HUES48 (cell line): ENCODE results near the gene RABGAP1.

Experiments
- H3K27ac ChIP-seq: one replicate; pipeline ENCODE4 v1.7.0; 2013; ENCODE audit warnings: low read depth, low read length, inconsistent platforms
- H3K27me3 ChIP-seq: 2 replicates; pipeline ENCODE4 v1.6.1; 2013; ENCODE audit warnings: mild to moderate bottlenecking, low read length; ENCODE audit not compliant: control insufficient read depth, insufficient read depth
- H3K36me3 ChIP-seq: 2 replicates; pipeline ENCODE4 v1.6.1; 2013; ENCODE audit warnings: low read length; ENCODE audit not compliant: control insufficient read depth, insufficient read depth
- H3K4me1 ChIP-seq: 2 replicates; pipeline ENCODE4 v1.6.1; 2013; ENCODE audit warnings: mild to moderate bottlenecking, low read length; ENCODE audit not compliant: control insufficient read depth, insufficient read depth
- H3K4me3 ChIP-seq: 2 replicates; pipeline ENCODE4 v1.5.1; 2013; ENCODE audit warnings: mild to moderate bottlenecking, low read depth, low read length
- H3K9ac ChIP-seq: 2 replicates; pipeline ENCODE4 v1.6.1; 2013; ENCODE audit warnings: mild to moderate bottlenecking, low read depth, low read length, moderate library complexity
- H3K9me3 ChIP-seq: 2 replicates; pipeline ENCODE4 v1.6.1; 2013; ENCODE audit warnings: low read length; ENCODE audit not compliant: control insufficient read depth, insufficient read depth

RABGAP1 gene

DNA sequence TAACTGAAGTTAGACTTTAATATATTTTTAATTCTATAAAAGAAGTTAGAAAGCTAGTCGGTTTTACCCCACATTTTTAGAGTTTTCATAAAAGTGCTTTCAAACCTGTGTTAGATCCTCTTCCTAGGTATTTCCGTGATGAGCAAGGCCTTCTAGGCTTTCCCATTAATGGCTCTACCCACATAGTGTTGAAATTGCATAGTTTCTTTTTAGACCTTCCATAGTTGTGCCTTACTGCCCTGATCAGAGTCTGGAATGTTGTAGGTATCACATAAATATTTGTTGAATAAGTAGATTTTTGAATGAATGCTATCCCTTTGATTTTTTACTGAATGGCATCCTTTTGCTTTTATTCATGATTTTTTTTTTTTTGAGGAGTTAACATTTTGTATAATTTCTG, 47.3 kb downstream of the RABGAP1 start:
- Histone ChIP-seq H3K4me3 (no peak overlapping the region), H3K9me3 (no peaks in the 10 kb centered on the region), H3K36me3 (peaks cover 77% of the 10 kb centered on the region), H3K27me3 (no peaks in the 10 kb centered on the region), H3K27ac (no peak overlapping the region), H3K4me1 (no peaks in the 10 kb centered on the region), H3K9ac (no peak overlapping the region)

DNA sequence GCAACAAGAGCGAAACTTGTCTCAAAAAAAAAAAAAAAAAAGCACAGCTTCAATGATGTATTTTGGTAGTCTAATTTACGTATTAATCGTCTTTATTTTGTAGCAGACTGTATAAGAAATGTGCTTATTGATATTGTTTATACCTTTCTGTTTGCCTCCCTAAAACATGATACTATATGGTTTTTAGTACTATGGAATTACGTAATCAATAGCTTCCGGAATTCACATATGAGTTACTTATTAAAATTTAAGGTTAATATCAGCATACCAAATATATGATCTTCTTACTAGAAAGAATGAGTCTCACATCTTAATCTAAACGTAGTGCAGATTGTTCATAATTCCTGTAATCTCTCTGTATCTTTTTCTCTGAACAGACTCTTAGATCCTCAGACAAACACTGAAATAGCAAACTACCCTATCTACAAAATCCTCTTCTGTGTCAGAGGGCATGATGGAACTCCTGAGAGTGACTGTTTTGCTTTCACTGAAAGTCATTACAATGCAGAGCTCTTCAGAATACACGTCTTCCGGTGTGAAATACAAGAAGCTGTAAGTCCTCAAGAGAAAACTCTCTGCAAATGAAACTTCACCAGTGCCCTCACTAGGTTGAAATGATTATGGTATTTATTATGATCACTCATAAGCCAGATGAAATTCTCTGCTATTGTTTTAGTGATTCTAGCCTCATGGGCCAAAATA, 48.3 kb downstream of the RABGAP1 start:
- peaks cover 76% of the 10 kb centered on the region for H3K36me3 ChIP-seq

DNA sequence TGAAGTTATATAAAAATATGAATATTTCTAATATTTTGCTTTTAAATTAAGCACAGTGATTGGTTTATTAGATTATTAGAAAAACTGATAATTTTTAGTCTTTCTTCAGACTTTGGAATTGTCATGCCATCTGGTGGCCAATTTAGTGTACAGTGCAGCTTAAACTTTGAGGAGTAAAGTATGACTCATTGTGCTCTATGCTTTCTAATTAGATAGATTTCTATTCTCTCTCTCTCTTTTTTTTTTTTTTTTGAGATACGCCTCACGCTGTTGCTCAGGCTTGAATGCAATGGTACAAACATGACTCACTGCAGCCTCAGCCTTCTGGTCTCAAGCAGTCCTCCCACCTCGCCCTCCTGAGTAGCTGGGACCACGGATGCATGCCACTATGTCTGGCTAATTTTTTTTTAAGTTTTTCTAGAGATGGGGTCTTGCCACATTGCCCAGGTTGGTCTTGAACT, 50.6 kb downstream of the RABGAP1 start:
- Histone ChIP-seq H3K27ac (no peak overlapping the region), H3K9ac (no peak overlapping the region), H3K9me3 (no peaks in the 10 kb centered on the region), H3K4me3 (no peak overlapping the region), H3K4me1 (no peaks in the 10 kb centered on the region), H3K27me3 (no peaks in the 10 kb centered on the region), H3K36me3 (peaks cover 72% of the 10 kb centered on the region)

More for the DNA sequence above, 48.3 kb downstream of the RABGAP1 start:
- no peaks in the 10 kb centered on the region for H3K27me3 ChIP-seq
- no peak overlapping the region for H3K9ac ChIP-seq
- no peak overlapping the region for H3K27ac ChIP-seq
- H3K4me1 ChIP-seq: no peaks in the 10 kb centered on the region
- no peak overlapping the region for H3K4me3 ChIP-seq
- no peaks in the 10 kb centered on the region for H3K9me3 ChIP-seq

DNA sequence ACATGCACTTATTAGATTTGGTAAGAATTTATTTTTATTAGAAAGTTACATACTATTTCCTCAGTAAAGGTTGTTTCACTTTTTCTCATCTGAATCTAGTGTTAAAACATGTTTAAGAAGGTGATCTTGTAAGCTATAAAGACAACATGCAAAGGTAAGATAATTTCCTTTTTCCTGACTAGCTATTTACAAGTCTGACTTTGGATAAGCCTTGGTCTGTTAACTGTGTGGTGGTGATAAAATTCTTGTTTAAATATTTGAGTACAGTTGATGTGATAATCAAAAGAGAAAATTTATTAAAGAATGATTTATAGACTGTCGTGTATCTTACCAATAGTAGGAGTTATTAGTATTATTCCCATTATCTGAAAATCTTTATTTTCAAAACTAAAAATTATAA, 55.8 kb downstream of the RABGAP1 start:
- Histone ChIP-seq H3K9ac (no peak overlapping the region), H3K27ac (no peak overlapping the region), H3K36me3 (peaks cover 71% of the 10 kb centered on the region), H3K9me3 (no peaks in the 10 kb centered on the region), H3K27me3 (no peaks in the 10 kb centered on the region), H3K4me1 (peaks cover 17% of the 10 kb centered on the region; the same call in 1 of the 2 replicates), H3K4me3 (no peak overlapping the region)

DNA sequence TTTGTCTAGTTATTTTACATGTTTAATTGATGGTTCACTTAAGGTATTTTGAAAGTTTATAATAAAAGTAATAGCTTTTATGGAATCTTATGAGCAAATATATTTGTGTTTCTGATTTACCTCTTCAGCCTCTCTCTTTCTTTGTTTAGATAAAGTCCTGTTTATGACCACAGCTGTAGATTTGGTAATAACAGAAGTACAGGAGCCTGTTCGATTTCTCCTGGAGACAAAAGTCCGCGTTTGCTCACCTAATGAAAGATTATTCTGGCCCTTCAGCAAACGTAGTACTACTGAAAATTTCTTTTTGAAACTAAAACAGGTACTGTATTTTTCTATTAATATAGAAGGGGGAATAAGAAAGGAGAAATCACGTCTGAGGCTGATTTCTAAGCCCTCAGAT, 57.6 kb downstream of the RABGAP1 start:
- Histone ChIP-seq H3K9me3 (no peaks in the 10 kb centered on the region), H3K27me3 (no peaks in the 10 kb centered on the region), H3K36me3 (peaks cover 71% of the 10 kb centered on the region), H3K27ac (no peak overlapping the region), H3K4me3 (no peak overlapping the region), H3K9ac (no peak overlapping the region), H3K4me1 (peaks cover 24% of the 10 kb centered on the region)

DNA sequence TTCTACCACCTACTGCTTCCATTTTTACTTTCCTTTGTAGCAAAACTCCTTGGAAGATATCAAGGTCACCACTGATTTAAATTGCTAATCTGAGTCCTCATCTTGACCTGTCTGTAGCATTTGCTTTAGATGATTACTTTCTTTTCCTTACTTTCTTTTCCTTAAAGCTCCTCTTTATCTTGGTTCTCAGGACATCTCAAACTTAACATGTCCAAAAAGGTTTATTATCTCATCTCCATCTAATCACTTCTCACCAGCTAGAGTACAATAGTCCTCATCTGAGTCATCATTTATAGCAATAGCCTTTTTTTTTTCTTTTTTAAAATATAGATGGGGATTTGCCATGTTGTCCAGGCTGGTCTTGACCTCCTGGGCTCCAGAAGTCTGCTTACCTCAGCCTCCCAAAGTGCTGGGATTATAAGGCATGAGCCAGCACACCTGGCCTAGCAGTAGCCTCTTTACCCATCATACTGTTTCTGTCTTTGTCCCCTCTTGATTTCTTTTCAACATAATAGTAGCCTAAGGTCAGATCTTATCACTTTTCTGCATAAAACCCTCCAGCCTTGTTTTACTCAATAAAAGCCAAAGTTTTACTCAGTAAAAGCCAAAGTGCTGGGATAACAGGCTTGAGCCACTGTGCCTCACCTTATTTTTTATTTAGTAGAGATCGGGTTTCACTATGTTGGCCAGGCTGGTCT, 59.7 kb downstream of the RABGAP1 start:
- peak overlapping the region; percentile 15 for H3K27ac ChIP-seq
- H3K4me3 ChIP-seq: peak overlapping the region; percentile 24; the same call in 1 of the 2 replicates
- H3K9ac ChIP-seq: no peak overlapping the region
- peaks cover 76% of the 10 kb centered on the region for H3K36me3 ChIP-seq
- no peaks in the 10 kb centered on the region for H3K27me3 ChIP-seq
- no peaks in the 10 kb centered on the region for H3K9me3 ChIP-seq
- peaks cover 24% of the 10 kb centered on the region for H3K4me1 ChIP-seq

DNA sequence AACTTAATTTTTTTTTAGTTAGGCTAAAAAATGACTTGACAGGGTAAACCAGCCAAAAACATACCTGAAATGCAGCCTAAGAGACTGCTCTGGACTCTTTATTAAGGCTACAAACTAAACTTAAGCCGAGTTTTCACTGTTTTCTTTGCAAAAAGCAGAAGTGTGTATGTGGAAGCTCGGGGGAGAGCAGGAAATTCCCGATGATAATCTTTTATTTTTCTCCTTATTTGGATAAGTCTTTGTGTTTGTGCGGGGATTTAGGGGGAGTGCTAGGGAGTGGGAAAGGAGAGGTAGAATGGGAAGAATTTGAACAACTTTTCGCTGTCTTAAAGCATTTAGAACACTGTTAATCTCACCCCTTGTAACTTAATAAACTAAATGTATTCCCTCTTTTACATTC, 61.9 kb downstream of the RABGAP1 start:
- no peaks in the 10 kb centered on the region for H3K9me3 ChIP-seq
- 0 out of 2 replicates have a peak overlapping the region, but pooled peaks have one; percentile 5 for H3K9ac ChIP-seq
- peak overlapping the region; percentile 47 for H3K27ac ChIP-seq
- H3K4me3 ChIP-seq: no peak overlapping the region
- peaks cover 20% of the 10 kb centered on the region for H3K4me1 ChIP-seq
- H3K36me3 ChIP-seq: peaks cover 71% of the 10 kb centered on the region
- no peaks in the 10 kb centered on the region for H3K27me3 ChIP-seq

DNA sequence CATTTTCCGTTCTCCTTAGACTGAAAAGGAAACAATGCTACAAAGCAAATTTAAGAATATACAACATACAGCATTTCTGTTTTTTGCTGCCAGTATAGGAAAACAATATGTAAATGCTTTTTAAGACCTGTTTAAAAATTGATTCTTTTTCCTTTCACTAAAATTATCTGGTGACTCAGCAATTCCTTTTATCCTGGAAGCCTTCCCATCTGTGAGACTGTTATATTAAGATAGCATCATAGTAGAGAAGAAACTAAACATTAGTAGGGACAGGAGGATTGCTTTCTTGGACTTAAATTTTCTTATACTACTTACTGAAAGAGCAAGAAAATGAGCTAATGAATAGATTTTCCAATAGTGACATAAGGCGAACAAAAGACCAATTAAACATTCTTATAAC, 62.6 kb downstream of the RABGAP1 start:
- H3K27ac ChIP-seq: no peak overlapping the region
- H3K9ac ChIP-seq: no peak overlapping the region
- peaks cover 67% of the 10 kb centered on the region for H3K36me3 ChIP-seq
- no peaks in the 10 kb centered on the region for H3K27me3 ChIP-seq
- no peak overlapping the region for H3K4me3 ChIP-seq
- peaks cover 20% of the 10 kb centered on the region for H3K4me1 ChIP-seq
- H3K9me3 ChIP-seq: no peaks in the 10 kb centered on the region

DNA sequence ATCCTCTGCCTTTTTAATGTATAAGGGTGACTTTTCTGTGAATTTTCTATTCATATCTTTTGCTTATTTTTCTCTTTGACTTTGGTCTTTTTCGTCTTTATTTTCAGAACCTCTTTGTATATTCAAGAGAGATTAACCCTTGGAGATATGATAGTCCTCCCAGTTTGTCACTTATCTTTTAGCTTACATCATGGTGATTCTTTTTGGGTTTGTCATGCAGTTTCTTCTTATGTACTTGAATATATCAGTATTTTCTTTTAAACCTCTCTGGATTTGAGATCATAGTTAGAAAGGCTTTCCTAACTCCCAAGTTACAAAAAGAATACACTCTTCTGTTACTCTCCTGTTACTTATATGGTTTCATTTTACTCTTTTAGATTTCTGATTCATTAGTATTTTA, 65.1 kb downstream of the RABGAP1 start:
- Histone ChIP-seq H3K36me3 (peaks cover 74% of the 10 kb centered on the region), H3K9ac (no peak overlapping the region), H3K27ac (no peak overlapping the region)

DNA sequence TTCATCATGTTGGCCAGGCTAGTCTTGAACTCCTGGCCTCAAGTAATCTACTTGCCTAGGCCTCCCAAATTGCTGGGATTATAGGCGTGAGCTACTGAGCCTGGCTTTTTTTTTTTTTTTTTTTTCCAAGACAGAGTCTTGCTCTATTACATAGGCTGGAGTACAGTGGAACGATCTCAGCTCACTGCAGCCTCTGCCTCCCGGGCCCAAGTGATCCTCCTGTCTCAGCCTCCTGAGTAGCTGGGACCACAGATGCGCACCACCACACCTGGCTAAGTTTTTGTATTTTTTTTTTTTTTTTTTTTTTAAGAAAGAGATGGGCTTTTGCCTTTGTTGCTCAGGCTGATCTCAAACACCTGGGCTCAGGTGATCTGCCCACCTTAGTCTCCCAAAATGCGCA, 66.4 kb downstream of the RABGAP1 start:
- H3K4me3 ChIP-seq: no peak overlapping the region
- no peaks in the 10 kb centered on the region for H3K9me3 ChIP-seq
- peaks cover 76% of the 10 kb centered on the region for H3K36me3 ChIP-seq
- H3K27me3 ChIP-seq: no peaks in the 10 kb centered on the region
- peaks cover 7% of the 10 kb centered on the region; the same call in 1 of the 2 replicates for H3K4me1 ChIP-seq
- H3K27ac ChIP-seq: no peak overlapping the region
- no peak overlapping the region for H3K9ac ChIP-seq

More for the DNA sequence above, 65.1 kb downstream of the RABGAP1 start:
- Histone ChIP-seq H3K4me3 (no peak overlapping the region), H3K9me3 (no peaks in the 10 kb centered on the region), H3K27me3 (no peaks in the 10 kb centered on the region), H3K4me1 (peaks cover 7% of the 10 kb centered on the region; the same call in 1 of the 2 replicates)

DNA sequence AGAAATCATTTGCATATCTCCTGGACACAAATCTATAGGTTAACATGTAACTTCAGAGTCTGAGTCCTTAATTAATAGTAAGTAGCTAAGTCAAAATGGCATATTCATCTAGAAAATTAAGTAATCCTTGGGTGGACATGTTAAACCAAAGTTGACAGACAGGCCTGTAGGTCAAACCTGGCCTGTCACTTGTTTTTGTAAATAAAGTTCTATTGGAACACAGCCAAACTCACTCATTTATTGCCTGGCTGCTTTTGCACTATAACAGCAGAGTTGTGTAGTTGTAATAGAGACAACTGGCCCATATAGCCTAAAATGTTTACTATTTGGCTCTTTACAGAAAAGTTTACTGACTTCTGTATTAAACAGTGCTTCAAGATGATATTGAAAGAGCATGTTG, 68.1 kb downstream of the RABGAP1 start:
- no peaks in the 10 kb centered on the region for H3K27me3 ChIP-seq
- H3K9ac ChIP-seq: no peak overlapping the region
- H3K4me1 ChIP-seq: no peaks in the 10 kb centered on the region
- H3K27ac ChIP-seq: no peak overlapping the region
- no peaks in the 10 kb centered on the region for H3K9me3 ChIP-seq
- peaks cover 78% of the 10 kb centered on the region for H3K36me3 ChIP-seq
- no peak overlapping the region for H3K4me3 ChIP-seq
